ENCODE data around the gene ADIRF.
"Not testable (repeated sequence)": the region's sequence is repeated elsewhere in the genome, so short reads cannot be mapped to it uniquely, and the experiment has no call there.

Gene ADIRF

DNA sequence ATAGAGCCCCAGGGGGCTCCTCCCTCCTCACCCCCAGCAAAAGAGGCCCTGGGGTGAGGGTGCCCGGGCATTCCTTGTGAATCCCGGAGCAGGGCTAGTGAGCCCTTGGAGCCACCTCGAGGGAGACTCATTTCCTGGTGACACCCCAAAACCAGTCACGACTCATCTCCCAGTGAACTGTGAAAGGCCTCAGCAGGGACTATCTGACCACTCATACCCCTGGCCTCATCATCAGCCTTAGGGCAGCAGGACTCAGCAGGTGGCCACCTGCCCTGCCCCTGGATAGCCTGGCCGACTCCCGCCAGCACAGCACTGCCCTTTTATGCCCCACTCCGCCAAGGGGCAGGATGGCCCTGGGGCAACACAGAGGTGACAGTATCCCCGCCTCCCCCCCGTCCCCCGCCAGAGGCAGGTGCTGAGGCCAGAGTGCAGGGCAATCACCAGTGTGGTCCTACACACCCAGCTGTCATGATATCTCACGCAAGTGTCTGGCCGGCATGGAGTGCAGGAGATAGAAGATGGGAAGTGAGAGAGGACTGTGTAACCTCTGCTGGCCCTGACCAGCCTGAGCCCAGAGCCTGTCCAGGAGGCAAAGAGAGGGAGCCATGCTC lies 6.7 kb upstream of the ADIRF start:
- DNase-seq: no peak

DNA sequence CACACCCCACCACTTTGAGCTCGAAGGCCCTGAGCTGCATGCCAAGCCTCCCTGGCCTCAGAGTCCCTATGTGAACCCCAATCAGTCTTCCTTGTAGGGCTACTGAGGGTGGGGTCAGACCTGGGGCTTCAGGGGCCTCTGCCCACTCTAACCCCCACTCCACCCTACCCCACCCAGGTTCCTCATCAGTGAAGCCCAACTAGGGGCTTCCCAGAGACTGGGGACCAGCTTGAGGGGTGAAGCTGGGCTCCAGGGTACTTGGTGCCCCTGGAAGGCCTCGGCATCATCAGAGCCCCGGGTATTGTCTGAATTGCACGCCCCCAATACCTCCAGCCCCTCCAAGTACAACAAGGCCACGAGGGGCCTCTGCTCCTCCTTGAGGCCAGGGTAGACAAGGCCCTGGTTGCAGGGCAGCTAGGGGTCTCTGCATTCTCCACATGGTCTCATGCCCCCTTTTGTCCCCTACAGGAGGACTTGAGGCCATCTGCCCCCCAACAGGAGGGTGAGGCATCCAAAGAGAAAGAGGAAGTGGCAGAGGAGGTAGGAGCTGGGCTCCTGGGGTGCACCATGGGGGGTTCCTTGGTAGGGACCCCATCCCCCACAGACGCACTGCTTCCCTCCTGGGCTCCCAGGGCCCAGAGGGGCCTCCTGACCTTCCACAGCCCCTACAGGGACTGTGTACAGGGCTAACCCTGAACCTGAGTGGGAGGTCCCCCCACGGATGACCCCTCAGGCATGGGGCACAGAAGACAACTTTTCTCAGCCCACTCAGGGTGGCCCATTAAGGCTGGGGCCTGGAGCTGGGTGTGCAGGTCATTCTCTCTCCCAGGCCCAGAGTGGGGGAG lies 5.9 kb upstream of the ADIRF start:
- no peak for DNase-seq

GRCh38 chr10:86962981-86963310 lies 5.3 kb upstream of the ADIRF start:
- DNase-seq: no peak

- no peak for DNase-seq
Measured at GRCh38 chr10:86963341-86963919, 4.9 kb upstream of the ADIRF start.

GRCh38 chr10:86964061-86964846 lies 4.0 kb upstream of the ADIRF start:
- DNase-seq: no peak

GRCh38 chr10:86964847-86965190 lies 3.5 kb upstream of the ADIRF start:
- peak in 1 of 2 donors; percentile 14 for DNase-seq

DNA sequence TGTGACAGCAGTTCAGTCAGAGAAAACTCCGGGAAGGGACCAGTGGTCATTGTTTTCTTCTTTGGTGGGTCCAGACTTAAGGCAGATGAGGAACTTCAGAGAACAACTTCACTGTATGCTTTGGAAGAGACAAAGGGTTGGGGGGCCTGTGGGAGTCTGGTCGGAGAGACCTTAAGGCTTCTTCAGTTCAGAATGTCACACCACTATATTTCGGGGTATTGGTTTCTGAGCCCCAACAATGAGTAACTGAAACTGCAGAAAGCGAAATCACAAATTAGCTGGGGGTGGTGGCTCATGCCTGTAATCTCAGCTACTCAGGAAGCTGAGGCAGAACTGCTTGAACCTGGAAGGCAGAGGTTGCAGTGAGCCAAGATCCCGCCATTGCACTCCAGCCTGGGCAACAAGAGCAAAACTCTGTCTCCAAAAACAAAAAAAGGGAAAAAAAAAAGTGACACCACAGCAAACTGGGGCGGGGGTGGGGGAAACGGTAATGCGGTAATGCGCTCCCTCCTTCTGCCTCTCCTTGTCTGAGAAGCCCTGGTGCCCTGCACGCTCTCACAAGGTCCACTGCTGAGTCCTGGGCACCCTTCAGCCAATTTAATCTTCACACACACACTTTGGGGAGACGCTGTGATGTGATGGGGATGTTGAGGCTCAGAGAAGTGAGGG lies 2.2 kb upstream of the ADIRF start:
- DNase-seq: peak; percentile 23 to 24

DNA sequence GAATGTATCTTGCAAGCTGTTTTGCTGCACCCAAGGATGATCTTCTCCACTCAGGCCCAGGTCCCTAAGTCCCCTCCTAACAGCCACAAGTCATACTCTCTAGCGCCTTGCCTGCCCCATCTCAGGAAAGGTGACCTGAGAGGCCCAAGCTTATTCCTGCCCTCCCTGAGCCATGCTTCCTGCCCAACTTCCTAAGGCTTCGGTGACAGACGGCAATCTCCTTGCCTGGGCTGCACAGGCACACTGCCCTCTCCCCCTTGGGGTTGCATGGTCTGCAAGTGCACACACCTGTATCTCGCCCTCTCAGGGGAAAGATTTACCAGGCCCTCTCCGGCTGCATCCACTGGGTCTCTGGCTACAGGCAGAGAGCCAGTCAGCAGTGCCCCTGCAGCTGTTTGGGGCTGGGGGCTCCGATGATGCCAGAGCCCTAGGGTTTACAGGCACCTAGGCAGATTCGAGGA lies 771 bp upstream of the ADIRF start:
- DNase-seq: peak in 1 of 2 donors; percentile 15

DNA sequence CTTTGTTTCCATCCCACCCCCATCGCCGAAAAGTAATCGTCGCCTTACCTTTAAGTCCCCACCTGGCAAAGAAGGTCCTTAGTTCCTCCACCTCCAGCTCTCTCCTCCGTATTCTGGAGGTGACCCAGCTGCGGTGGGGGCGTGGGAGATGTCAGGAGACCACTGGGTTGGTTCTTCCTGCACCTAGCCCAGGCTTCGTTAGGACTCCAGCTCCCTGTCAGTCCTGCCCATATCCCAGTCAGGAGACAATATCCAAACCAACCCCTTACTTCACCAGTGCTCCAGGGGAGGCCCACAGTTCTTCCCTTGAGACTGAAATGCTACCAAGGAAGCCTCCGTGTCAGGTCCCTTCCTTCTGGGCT lies 693 bp downstream of the ADIRF start:
- peak in 1 of 2 donors; percentile 17 for DNase-seq

DNA sequence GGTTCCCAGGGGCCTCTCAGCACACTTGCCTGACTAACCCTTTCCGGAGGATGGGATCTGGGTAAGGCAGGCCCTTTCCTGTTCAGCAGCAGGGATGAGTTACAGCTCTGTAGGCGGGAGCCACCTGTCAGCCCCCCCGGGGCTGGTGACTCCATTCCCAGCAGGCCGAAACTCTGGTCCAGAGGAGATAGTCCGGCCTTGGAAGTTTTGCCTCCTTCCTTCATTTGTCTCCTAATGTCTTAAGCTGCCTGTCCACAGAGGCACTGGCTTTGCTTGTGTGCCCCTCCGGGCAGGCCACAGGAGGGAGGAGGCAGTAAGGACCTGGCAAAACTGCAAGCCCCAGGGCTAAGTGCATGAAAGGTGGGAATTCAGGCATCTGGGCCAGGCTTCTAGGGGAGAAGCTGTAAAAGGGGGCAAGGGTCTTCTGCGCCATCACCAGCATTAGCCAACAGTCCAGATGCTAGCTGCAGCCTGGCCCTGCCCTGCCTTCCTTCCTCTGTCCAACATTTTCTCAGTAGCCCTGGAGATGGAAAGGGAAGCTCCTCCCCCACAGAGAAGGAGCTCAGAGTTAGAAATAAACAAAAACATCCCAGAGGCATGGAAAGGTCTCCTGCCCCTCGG lies 1.2 kb downstream of the ADIRF start:
- peak in 1 of 2 donors; percentile 16 for DNase-seq

DNA sequence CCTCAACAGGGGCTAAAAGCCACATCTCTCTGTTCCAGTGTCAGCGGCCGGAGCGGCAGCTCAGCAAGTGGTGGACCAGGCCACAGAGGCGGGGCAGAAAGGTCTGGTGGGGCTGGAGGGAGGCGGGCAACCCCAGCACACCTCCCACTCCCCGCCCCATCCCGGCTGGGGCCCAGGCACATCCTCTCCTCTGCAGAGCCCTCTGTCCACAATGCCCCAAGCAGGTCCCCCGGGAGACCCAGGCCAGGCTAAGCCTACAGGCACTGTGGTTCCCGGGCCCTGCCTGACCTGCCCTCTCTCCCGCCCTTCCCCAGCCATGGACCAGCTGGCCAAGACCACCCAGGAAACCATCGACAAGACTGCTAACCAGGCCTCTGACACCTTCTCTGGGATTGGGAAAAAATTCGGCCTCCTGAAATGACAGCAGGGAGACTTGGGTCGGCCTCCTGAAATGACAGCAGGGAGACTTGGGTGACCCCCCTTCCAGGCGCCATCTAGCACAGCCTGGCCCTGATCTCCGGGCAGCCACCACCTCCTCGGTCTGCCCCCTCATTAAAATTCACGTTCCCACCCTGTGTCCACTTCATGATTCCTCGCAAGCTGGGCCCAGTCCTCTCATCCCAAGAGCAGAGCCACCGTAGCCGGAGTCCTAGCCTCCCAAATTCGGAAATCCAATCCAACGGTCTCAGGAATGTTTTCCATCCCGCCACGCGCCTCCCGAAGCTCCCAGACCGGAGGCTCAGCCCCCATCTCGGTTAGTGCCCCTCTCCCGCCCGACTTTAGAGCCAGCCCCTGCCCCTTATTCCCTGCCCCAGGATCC lies 2.1 kb downstream of the ADIRF start:
- no peak for DNase-seq

- no peak for DNase-seq
Measured at GRCh38 chr10:86970982-86971231, 2.6 kb downstream of the ADIRF start.

DNA sequence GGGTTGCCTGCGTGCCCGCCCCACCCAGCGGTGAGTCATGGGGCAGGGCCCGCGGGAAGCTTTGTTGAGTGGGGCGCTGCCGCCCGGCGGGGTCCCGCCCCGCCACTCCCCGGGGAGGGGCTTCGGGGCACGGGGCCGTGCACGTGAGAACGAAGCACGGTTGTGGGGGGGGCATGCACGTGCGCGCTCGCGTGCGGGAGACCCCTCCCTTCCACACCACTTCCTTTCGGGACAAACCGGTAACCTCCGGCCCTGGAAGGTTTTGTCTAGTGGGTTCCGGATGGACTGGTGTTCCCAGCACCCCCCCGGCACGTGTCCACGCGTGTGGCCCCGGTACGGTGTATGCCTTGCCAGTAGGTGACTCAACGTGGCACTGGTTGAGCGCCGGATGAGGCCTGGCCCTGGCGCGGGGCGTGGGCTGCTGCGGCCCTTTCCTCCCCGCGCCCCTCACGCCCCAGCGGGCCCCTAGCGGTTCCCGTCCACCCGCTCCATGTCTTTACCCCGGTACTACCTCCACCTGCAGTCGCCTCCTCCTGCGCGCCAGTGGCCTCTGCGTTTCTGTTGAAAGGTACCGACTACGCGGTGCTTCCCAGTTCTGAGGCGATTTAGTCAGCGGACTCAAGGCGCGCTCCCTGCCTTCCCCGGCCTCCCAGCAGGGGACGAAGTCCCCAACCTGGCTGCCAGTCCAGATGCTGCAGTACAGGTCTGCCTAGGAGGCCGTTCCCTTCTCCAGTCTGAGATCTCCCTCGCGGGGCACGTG lies 3.1 kb downstream of the ADIRF start:
- peak; percentile 86 to 87 for DNase-seq

DNA sequence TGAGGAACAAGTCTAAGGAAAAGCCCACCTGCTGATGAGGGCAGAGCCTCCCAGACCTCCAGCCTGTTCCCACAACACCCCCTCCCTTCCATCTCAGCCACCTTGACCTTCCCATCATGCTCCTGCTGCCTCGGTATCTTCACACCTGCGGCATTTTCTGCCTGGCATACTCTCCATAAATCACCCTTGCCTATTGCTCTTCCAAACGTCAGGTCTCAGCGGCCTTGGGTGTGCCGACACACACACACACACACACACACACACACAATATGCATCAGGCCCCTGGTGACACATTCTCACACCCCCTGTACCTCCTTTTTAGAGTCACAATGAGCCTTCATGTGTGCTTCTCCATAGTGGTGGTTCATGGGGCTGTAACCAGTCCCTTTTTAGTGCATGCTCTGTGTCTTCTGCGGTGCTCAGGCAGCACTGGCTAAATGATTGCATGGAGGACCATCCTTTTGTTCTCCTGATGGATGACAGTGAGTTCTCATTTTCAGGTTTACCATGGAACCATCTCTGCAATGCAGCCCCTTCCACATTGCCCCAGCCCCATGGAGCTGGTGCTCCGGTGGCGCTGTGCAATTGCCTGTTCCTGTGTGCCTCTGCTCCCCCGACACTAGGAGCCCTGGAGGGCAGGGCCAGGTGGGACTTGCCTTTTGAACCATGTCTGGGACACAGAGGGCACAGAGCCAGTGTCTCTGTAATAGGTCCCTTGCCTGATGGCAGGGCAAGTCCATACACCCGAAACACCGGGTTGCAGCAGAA lies 4.5 kb downstream of the ADIRF start:
- DNase-seq: no peak

DNA sequence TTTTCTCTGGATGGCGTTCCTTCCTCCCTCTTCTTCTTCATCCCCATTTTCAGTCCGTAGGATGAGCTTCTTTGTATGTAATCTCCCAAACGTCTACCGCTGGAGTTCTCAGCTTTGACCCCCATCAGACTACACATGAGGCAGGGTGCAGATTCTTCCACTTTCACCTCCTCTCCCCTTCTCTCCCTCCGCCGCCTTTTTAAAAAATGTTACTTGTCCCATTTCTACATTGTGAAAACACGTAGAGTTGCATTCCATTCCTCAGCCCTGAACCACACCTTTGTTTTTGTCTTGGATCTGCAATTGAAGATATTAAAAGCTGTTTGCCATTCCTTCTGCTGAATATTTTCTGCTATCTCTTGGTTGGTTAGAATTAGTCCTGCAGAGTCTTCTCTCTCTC lies 6.2 kb downstream of the ADIRF start:
- DNase-seq: no peak

- no peak for DNase-seq
Measured at GRCh38 chr10:86976362-86977056, 8.2 kb downstream of the ADIRF start.

DNA sequence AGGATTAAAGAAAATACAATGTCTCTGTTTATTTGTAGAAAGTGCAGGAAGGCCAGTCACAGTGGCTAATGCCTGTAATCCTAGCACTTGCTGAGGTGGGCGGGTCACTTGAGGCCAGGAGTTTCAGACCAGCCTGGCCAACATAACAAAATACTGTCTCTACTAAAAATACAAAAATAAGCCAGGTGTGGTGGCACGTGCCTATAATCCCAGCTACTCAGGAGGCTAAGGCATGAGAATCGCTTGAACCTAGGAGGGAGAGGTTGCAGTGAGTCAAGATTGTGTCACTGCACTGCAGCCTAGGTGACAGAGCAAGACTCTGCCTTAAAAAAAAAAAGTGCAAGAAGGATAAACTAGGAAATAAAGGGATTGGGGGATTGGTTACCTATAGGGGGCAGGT lies 10.2 kb downstream of the ADIRF start:
- DNase-seq: not testable (repeated sequence)

DNA sequence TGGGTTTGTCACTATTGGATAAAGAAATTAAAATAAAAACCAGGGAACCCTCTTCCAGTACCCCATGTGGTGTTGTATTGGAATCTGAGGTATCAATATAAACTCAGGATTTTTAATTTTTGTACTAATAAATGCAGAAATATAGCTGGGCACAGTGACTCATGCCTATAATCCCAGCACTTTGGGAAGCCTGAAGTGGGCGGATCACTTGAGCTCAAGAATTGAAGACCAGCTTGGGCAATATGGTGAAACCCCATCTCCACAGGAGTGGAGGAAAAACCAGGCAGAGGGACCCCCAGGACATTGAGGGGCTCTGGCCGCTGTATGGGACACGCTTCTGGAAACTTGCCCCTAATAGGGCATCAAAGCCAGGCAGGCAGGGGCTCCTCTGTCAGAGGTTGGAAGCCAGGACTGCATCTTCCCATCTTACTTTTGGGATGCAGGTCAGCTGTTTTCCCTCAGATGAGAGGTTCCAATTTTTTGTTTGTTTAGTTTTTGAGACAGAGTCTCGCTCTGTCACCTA lies 11.1 kb downstream of the ADIRF start:
- DNase-seq: no peak

DNA sequence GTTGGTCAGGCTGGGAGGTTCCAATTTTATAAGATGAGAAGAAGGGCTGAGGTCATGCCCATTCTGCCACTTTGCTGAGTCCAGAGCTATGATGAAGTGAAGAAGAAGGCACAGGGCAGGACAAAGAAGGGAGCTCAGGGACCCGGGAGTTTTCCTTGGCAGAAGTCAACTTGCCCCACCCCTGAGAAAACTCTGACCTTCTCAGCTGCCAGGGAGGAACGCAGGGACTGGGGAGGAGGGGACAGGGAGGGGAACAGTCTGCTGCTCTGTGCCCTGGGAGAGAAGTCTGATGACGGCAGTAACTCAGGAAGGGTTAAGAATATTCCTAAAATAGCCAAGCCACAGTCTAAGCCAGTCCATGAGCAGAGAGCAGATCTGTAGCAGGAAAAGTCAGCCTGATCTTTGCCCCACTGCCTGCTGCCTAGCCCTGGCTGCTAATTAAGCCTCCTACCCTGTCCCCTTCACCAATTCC lies 11.7 kb downstream of the ADIRF start:
- no peak for DNase-seq

Data from stimulated activated CD4-positive, alpha-beta T cell treated with anti-CD3 and anti-CD28 coated beads, Interleukin-2, amount 100 ng/mL, for 24 hours (primary cell).